HG03460 (cell line): ENCODE data around the gene ECEL1.

Source experiments
- ATAC-seq: cut with Tn5 transposase; IDR thresholded peaks from one replicate; pipeline ENCODE4 v1.9.1; 2021; ENCODE audit not compliant: unreplicated experiment

The ECEL1 gene

GRCh38 chr2:232523682-232524597, 36.3 kb upstream of the ECEL1 start:
- no peak for ATAC-seq

GRCh38 chr2:232523402-232523681, 35.7 kb upstream of the ECEL1 start:
- no peak for ATAC-seq

- no peak for ATAC-seq
Measured at GRCh38 chr2:232522623-232523401, 35.2 kb upstream of the ECEL1 start.

GRCh38 chr2:232521959-232522622, 34.5 kb upstream of the ECEL1 start:
- ATAC-seq, result no peak

- ATAC-seq, result no peak
Measured at GRCh38 chr2:232521098-232521497, 33.5 kb upstream of the ECEL1 start.

GRCh38 chr2:232520489-232520888, 32.9 kb upstream of the ECEL1 start:
- no peak for ATAC-seq

- ATAC-seq, result no peak
Measured at GRCh38 chr2:232519581-232520438, 32.2 kb upstream of the ECEL1 start, which contains the start of gene PRSS56. PRSS56 (plus strand) TSS chr2:232520388; CDS start chr2:232520599, 211 bp downstream.

GRCh38 chr2:232518844-232519243, 31.2 kb upstream of the ECEL1 start:
- ATAC-seq, result no peak

- no peak for ATAC-seq
Measured at GRCh38 chr2:232516551-232516950, 28.9 kb upstream of the ECEL1 start.

- ATAC-seq, result no peak
Measured at GRCh38 chr2:232515639-232516038, 28.0 kb upstream of the ECEL1 start.

GRCh38 chr2:232513353-232513752, 25.7 kb upstream of the ECEL1 start:
- ATAC-seq, result no peak

- ATAC-seq, result no peak
Measured at GRCh38 chr2:232512602-232513001, 25.0 kb upstream of the ECEL1 start.

GRCh38 chr2:232511336-232511890, 23.8 kb upstream of the ECEL1 start:
- no peak for ATAC-seq

- ATAC-seq, result no peak
Measured at GRCh38 chr2:232508251-232508650, 20.6 kb upstream of the ECEL1 start.

- ATAC-seq, result no peak
Measured at GRCh38 chr2:232506709-232507108, 19.1 kb upstream of the ECEL1 start.

GRCh38 chr2:232505856-232506255, 18.2 kb upstream of the ECEL1 start:
- ATAC-seq, result no peak

- ATAC-seq, result no peak
Measured at GRCh38 chr2:232504438-232504837, 16.8 kb upstream of the ECEL1 start.

- ATAC-seq, result no peak
Measured at GRCh38 chr2:232503809-232504323, 16.2 kb upstream of the ECEL1 start.

GRCh38 chr2:232502911-232503808, 15.5 kb upstream of the ECEL1 start:
- ATAC-seq, result no peak
